Activated CD8-positive, alpha-beta memory T cell treated with anti-CD3 and anti-CD28 coated beads for 48 hours (primary cell): ENCODE data around the gene MIER2.
"Not testable (repeated sequence)": the region's sequence is repeated elsewhere in the genome, so short reads cannot be mapped to it uniquely, and the experiment has no call there.

Experiments
- DNase-seq, 3 experiments: peaks; one replicate each; pipeline ENCODE4 v3.0.0-alpha.2; 2020; ENCODE audit warnings: low read depth in 2 of 3, low spot score in 2 of 3

Gene MIER2

GRCh38 chr19:364496-365287 lies 20.1 kb upstream of the MIER2 start:
- no peak for DNase-seq

GRCh38 chr19:362683-363082 lies 18.1 kb upstream of the MIER2 start:
- DNase-seq = no peak

GRCh38 chr19:362154-362553 lies 17.6 kb upstream of the MIER2 start:
- no peak for DNase-seq

GRCh38 chr19:359653-359925 lies 15.0 kb upstream of the MIER2 start:
- DNase-seq = no peak

GRCh38 chr19:355536-355935 lies 10.9 kb upstream of the MIER2 start:
- DNase-seq = not testable (repeated sequence)

- no peak for DNase-seq
Measured at GRCh38 chr19:355134-355533, 10.5 kb upstream of the MIER2 start.

GRCh38 chr19:351976-352625 lies 7.5 kb upstream of the MIER2 start:
- DNase-seq = no peak

GRCh38 chr19:347946-348861 lies 3.6 kb upstream of the MIER2 start:
- DNase-seq = no peak

GRCh38 chr19:345320-345879 lies 804 bp upstream of the MIER2 start:
- DNase-seq = no peak

GRCh38 chr19:343941-344624 lies 513 bp downstream of the MIER2 start:
- no peak for DNase-seq

- DNase-seq = no peak
Measured at GRCh38 chr19:343451-343931, 1.1 kb downstream of the MIER2 start.

- DNase-seq = no peak
Measured at GRCh38 chr19:342801-343421, 1.7 kb downstream of the MIER2 start.

- DNase-seq = no peak
Measured at GRCh38 chr19:342128-342455, 2.5 kb downstream of the MIER2 start.

GRCh38 chr19:341386-342127 lies 3.0 kb downstream of the MIER2 start:
- no peak for DNase-seq

- DNase-seq = no peak
Measured at GRCh38 chr19:340620-341385, 3.8 kb downstream of the MIER2 start.

GRCh38 chr19:339262-339887 lies 5.2 kb downstream of the MIER2 start:
- DNase-seq = no peak

- no peak for DNase-seq
Measured at GRCh38 chr19:338421-338820, 6.2 kb downstream of the MIER2 start.

- no peak for DNase-seq
Measured at GRCh38 chr19:336067-336614, 8.5 kb downstream of the MIER2 start.
